Measurements from ENCODE around the gene OS9. TPM values are rescaled to one million over a fixed set of nuclear protein-coding genes. Genes with fewer than 3 reads are reported as not detected.

The OS9 gene
- total RNA-seq, 1 donor from 2014 or later: 284 TPM

DNA sequence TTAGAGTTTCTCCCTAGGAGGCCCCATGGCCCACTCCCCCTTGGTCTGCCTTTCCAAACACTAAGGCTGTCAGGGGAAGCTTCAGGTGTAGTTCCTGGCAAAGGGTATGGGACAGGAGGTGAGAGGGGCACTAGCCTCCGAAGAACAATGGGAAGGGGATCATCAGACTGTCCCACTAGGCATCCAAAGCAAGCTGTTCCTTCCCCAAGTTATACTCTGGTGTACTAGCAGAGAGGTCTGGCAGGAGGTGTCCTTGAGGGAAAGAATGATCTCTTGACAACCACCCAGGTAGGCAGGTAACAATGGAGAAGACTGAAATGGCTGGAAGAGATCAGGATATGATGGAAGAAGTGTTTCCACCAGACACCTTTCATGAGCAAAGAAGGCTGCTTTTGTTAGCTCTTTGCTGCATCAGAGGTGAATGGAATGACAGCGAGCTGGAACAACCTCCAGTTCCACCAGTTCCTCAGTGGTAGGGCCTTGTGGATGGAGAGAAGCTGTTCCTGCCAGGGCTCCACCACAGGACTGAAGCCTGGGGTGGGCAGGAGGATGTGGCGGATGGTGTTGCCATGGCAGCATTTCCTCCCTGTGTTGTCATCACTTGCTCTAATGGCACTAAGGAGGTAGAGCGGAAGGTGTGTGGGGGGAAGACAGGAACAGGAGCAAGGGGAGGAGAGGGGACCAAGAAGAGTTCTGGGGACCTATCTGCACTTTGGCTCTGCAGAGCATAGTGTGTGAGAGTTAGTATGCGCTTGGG is 46.9 kb downstream of the OS9 start:
- DNase-seq (ENCODE audit: low spot score): no peak
- no peak overlapping the region for H3K27ac Mint-ChIP-seq (ENCODE audit: unreplicated experiment)
- H3K9me3 Mint-ChIP-seq (ENCODE audit: low read depth): no peaks in the 10 kb centered on the region
- H3K27me3 Mint-ChIP-seq (ENCODE audit: low read depth): peaks cover 33% of the 10 kb centered on the region
- TF ChIP-seq, protein P1, sequence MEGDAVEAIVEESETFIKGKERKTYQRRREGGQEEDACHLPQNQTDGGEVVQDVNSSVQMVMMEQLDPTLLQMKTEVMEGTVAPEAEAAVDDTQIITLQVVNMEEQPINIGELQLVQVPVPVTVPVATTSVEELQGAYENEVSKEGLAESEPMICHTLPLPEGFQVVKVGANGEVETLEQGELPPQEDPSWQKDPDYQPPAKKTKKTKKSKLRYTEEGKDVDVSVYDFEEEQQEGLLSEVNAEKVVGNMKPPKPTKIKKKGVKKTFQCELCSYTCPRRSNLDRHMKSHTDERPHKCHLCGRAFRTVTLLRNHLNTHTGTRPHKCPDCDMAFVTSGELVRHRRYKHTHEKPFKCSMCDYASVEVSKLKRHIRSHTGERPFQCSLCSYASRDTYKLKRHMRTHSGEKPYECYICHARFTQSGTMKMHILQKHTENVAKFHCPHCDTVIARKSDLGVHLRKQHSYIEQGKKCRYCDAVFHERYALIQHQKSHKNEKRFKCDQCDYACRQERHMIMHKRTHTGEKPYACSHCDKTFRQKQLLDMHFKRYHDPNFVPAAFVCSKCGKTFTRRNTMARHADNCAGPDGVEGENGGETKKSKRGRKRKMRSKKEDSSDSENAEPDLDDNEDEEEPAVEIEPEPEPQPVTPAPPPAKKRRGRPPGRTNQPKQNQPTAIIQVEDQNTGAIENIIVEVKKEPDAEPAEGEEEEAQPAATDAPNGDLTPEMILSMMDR (IDR thresholded peaks at IDR 0.05): no peak
- peaks cover 31% of the 10 kb centered on the region for H3K4me1 Mint-ChIP-seq (ENCODE audit: low read depth)
- H3K36me3 Mint-ChIP-seq (ENCODE audit: low read depth): no peaks in the 10 kb centered on the region
- H3K4me3 Mint-ChIP-seq (ENCODE audit: unreplicated experiment): no peak overlapping the region

- Mint-ChIP-seq H3K27me3 (ENCODE audit: low read depth) (peaks cover 30% of the 10 kb centered on the region), H3K4me1 (ENCODE audit: low read depth) (peaks cover 33% of the 10 kb centered on the region)
These were observed 47.5 kb downstream of the OS9 start for GRCh38 chr12:57741413-57741789.

GRCh38 chr12:57741844-57742738 is 48.2 kb downstream of the OS9 start:
- TF ChIP-seq, protein P1 (IDR thresholded peaks at IDR 0.05): no peak
- peaks cover 27% of the 10 kb centered on the region for H3K4me1 Mint-ChIP-seq (ENCODE audit: low read depth)
- peaks cover 8% of the 10 kb centered on the region for H3K36me3 Mint-ChIP-seq (ENCODE audit: low read depth)
- DNase-seq (ENCODE audit: low spot score): no peak
- no peak overlapping the region for H3K27ac Mint-ChIP-seq (ENCODE audit: unreplicated experiment)
- H3K4me3 Mint-ChIP-seq (ENCODE audit: unreplicated experiment): no peak overlapping the region
- no peaks in the 10 kb centered on the region for H3K9me3 Mint-ChIP-seq (ENCODE audit: low read depth)
- peaks cover 23% of the 10 kb centered on the region for H3K27me3 Mint-ChIP-seq (ENCODE audit: low read depth)

More at GRCh38 chr12:57741413-57741789, 47.5 kb downstream of the OS9 start:
- no peaks in the 10 kb centered on the region for H3K9me3 Mint-ChIP-seq (ENCODE audit: low read depth)
- no peak for DNase-seq (ENCODE audit: low spot score)
- TF ChIP-seq, protein P1 (IDR thresholded peaks at IDR 0.05): no peak
- H3K4me3 Mint-ChIP-seq (ENCODE audit: unreplicated experiment): no peak overlapping the region
- no peak overlapping the region for H3K27ac Mint-ChIP-seq (ENCODE audit: unreplicated experiment)
- H3K36me3 Mint-ChIP-seq (ENCODE audit: low read depth): peaks cover 2% of the 10 kb centered on the region

DNA sequence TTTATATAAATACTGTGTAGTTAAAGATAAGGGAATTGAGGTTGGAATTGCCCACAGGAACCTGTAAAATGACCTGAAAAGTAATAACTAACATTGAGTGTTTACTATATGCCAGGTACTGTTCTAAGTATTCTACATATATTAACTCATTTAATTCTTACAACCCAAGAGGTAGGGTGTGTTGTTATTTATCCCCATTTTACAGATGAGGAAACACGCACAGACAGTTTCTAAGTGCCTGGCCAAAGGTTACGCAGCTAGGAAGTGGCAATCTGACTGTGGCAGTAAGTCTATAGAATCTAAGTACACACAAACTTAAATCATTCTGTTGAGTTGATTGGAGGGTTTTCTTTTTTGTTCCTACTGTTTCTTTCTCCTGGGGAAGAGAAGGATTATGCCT is 49.8 kb downstream of the OS9 start:
- Mint-ChIP-seq H3K27me3 (ENCODE audit: low read depth) (peaks cover 22% of the 10 kb centered on the region), H3K36me3 (ENCODE audit: low read depth) (peaks cover 16% of the 10 kb centered on the region), H3K4me1 (ENCODE audit: low read depth) (peaks cover 26% of the 10 kb centered on the region), H3K27ac (ENCODE audit: unreplicated experiment) (no peak overlapping the region), H3K4me3 (ENCODE audit: unreplicated experiment) (peak overlapping the region; percentile 95), H3K9me3 (ENCODE audit: low read depth) (no peaks in the 10 kb centered on the region)
- no peak for DNase-seq (ENCODE audit: low spot score)
- TF ChIP-seq, protein P1 (IDR thresholded peaks at IDR 0.05): no peak

- DNase-seq (ENCODE audit: low spot score): peak; percentile 72
- no peaks in the 10 kb centered on the region for H3K9me3 Mint-ChIP-seq (ENCODE audit: low read depth)
These were observed 50.4 kb downstream of the OS9 start for GRCh38 chr12:57744194-57744776.

More at GRCh38 chr12:57744194-57744776, 50.4 kb downstream of the OS9 start:
- Mint-ChIP-seq H3K4me3 (ENCODE audit: unreplicated experiment) (peak overlapping the region; percentile 95), H3K36me3 (ENCODE audit: low read depth) (peaks cover 20% of the 10 kb centered on the region), H3K27me3 (ENCODE audit: low read depth) (peaks cover 17% of the 10 kb centered on the region), H3K4me1 (ENCODE audit: low read depth) (peaks cover 21% of the 10 kb centered on the region), H3K27ac (ENCODE audit: unreplicated experiment) (peak overlapping the region; percentile 99)
- TF ChIP-seq, protein P1 (IDR thresholded peaks at IDR 0.05): no peak
